Measurements from ENCODE around the gene EMP3.
A peak's percentile ranks its signal among the peaks of the same experiment; 100 is the strongest.
"Not testable (repeated sequence)": the region's sequence is repeated elsewhere in the genome, so short reads cannot be mapped to it uniquely, and the experiment has no call there.

The EMP3 gene
- total RNA-seq = 74.7 to 166 (median 91.8) reads per million in 3 experiments

- peak; percentile 88 for DNase-seq
Measured at GRCh38 chr19:48325265-48325910, at the start of gene EMP3. Gene EMP3 (plus strand): TSS chr19:48325552. CDS start chr19:48326845, 1,293 bp downstream.

GRCh38 chr19:48279747-48280146 lies 45.6 kb upstream of the EMP3 start:
- DNase-seq = no peak

GRCh38 chr19:48283908-48284307 lies 41.4 kb upstream of the EMP3 start:
- no peak for DNase-seq

- no peak for DNase-seq
Measured at GRCh38 chr19:48284896-48285295, 40.5 kb upstream of the EMP3 start.

DNA sequence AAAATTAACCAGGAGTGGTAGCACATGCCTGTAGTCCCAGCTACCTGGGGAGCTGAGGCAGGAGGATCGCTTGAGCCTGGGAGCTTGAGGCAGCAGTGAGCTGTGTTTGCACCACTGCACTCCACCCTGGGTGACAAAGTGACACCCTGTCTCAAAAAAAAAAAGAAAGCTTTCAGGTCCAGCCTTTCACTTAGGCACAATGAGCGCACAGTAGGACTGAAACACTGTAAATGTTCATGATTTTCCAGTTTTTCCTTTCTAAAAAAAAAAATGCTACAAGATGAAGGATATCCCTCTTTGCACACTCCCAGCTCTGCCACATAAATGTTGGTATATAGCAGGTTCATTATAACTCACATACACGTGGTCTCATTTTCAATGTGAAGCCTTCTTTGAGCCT lies 37.6 kb upstream of the EMP3 start:
- DNase-seq = no peak

DNA sequence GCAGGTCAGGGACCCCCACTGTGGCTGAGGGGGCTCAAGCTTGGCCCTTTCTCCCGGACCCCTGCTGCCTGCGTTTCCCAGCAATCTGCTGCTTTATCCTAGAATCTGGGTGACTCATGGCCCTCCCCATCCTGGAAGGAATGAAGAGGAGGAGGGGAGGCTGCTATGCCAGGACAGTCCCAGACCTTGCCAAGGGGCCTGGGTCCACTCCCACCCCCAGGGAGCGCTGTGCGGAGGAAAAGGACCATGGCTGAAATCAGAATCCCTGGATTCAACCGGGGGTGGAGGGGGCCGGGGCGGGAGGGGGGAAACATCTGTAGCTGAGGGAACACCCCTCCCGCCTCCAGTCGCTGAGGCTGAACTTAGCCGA lies 35.0 kb upstream of the EMP3 start:
- no peak for DNase-seq

DNA sequence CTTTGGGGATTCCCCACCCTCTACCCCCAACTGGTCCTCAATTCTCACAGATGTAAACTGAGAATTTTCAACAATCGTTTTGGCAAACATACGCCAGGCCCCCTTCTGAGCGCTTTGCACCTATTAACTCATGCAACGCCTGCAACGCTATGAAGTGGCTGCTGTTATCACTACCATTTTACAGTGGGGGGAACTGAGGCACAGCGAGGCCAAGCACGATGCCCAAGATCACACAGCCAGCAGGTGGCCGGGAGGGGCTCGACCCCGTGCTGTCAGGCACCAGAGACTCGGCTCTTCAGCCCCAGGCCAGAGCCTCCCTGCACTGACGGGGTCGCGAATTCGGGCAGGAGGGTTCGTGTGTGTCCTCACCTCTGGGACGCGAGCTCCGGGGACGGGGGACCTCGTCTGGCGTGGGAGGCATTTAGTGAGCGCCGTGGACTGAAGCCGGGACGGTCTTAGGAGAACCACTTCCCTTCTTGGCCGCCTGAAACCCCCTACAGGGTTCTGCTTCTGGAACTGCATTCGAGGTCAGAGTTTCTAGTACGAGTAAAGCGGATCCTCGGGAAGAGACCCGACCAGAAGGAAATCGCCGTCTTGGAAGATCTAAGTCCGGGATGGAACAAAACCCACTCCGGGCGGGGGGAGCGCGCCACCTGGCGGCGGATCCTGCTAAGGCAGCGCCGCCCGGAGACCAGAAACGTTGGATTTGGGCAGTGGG lies 34.4 kb upstream of the EMP3 start:
- peak; percentile 45 for DNase-seq

DNA sequence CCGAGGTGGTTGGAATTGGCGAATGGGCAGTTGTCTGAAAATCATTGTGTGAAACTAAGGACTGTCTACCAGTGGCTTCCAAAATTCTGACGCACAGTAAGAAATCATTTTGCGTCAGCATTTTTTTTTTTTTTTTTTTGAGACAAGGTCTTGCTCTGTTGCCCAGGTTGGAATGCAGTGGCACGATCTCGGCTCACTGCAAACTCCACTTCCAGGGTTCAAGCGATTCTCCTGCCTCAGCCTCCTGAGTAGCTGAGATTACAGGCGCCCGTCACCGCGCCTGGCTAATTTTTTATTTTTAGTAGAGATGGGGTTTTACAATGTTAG lies 33.9 kb upstream of the EMP3 start:
- DNase-seq = not testable (repeated sequence)

DNA sequence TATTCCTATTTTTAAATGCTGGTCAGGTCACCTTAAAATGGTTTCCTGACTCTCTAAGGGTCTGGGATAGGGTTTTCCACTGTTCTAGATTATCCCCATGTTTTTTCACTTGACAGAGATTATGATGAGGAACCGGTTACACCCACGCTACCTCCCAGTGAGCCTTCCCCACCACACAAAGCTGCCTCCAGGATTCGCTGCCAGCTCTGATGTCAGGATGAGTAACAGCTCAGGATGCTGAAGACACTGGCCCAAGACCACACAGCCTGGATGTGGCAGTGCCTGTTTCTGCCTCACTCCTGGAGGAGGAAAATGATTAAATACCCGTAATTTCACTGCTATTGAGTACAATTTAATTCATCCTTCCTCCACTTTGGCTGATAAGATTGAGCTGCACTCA lies 32.6 kb upstream of the EMP3 start:
- no peak for DNase-seq

GRCh38 chr19:48295458-48295857 lies 29.9 kb upstream of the EMP3 start:
- DNase-seq = no peak

GRCh38 chr19:48296963-48297734 lies 28.2 kb upstream of the EMP3 start:
- no peak for DNase-seq

GRCh38 chr19:48297975-48298374 lies 27.4 kb upstream of the EMP3 start:
- DNase-seq = no peak

DNA sequence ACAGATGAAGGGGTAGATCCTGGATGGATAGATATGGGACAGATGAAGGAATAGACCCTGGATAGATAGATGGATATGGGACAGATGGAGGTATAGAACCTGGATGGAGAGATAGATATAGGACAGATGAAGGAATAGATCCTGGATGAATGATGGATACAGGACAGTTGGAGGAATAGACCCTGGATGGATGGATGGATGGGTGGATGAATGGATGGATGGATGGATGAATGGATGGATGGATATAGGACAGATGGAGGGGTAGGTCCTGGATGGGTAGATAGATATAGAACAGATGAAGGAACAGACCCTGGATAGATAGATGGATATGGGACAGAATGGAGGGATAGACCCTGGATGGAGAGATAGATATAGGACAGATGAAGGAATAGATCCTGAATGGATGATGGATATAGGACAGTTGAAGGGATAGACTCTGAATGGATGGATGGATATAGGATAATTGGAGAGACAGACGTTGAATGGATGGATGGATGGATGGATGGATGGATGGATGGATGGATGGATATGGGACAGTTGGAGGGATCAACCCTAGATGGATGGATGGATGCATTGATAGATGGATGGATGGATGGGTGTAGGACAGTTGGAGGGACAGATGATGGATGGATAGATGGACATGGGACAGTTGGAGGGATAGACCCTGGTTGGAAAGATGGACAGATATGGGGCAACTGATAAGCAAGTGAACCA lies 23.3 kb upstream of the EMP3 start:
- no peak for DNase-seq

DNA sequence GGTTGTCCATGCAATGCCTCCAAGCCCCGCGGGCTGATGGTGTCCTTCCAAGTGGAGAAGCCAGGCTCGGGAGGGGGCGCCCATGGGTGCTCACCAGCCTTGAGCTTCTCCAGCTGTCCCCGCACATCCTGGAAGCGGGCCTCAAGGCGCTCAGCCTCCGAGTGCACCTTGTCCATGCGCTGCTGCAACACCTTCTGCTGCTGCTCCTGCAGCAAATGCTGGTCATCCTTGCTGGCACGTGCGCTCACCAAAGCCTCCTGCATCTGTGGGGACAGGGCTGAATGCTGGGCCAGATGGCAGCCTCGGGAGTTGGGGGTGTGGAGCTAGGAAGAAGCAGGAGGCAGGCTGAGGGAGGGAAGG lies 22.8 kb upstream of the EMP3 start:
- no peak for DNase-seq

DNA sequence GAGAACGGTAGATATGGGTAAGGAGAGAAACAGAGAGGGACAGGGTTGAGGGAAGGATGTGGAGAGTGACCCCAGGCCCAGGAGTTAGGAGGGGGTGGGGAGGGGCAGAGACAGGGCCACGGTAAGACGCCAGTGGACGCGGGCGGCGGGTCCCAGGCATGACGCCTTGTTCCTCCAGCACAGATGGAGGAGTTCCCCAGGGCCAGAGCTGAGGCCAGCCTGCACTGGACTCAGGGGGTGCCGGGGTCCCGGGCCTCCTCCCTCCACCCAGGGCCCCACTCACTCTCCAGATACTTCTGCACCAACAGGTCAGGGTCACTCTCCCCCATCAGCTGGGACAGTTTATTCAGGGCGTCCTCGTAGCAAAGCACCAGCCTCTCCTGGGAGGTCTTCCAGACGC lies 22.0 kb upstream of the EMP3 start:
- no peak for DNase-seq

GRCh38 chr19:48303866-48304265 lies 21.5 kb upstream of the EMP3 start:
- no peak for DNase-seq

DNA sequence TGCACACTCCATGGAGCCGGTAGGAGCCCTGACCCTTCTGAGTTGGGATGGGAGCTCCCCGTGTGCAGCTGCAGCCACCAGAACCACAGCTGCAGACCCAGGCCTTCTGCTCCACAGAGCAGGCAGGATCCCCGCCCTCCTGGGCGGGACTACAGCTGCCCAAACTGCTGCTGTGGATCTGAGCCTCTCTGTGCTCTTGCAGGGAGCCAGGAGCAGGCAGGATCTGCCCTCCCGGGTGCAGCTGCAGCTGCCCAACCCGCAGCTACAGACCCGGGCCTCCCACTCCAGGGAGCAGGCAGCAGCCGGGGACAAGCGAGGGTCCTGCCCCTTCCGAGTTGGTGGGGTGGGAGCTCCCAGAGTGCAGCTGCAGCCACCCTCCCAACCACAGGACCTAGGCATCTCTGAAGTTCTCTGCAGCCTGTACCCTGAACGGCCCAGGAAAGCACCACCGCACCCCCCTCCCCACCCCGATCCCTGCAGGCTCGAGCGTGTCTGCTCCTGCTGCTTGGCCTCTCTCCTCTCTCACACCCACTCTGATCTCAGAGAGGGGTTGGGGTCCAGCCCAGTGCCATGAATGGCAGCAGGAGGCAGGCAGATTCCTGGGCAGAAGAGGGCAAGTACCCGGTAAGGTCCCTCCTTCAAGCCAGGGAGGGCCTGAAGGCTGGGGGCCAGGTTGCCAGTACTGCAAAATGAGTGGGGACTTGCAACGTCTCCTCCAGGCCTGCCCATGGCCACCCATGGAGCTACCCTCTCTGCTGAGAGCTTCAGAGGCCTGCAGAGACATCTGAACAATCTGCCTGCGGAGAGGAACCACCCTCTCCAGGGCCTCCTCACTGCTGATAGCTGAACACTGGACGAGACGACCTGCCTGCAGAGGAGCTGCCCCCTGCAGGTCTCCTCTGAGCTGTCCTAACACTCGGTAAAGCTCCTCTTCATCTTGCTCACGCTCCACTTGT lies 16.4 kb upstream of the EMP3 start:
- DNase-seq = no peak

DNA sequence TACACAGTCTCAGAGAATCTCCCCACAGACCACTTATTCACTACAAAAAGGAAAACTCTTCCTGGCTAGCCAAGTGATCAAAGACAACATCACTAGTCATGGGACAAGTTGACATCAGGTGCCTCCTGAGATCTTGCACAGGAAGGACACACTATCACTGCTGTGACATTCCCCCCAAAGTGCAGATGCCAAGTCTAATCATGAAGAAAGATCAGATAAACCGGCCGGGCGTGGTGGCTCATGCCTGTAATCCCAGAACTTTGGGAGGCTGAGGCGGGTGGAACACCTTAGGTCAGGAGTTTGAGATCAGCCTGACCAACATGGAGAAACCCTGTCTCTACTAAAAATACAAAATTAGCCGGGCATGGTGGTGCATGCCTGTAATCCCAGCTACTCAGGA lies 15.6 kb upstream of the EMP3 start:
- DNase-seq = not testable (repeated sequence)

DNA sequence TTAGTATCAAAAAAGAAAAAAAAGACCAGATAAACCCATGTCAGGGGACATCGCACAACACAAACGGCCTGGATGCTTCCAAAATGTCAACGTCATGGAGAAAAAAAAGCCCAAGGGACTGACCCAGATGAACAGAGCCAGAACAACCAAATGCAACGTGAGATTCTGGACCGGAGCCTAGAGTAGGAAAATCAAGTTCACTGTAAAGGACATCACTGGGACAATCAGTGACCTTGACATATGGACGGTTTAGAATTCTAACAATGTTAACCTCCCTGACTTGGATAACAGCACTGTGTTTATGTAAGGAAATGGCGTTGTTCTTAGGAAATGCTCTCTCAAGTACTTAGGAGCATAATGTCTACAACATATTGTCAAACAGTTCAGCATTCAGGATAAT lies 15.1 kb upstream of the EMP3 start:
- no peak for DNase-seq

GRCh38 chr19:48311384-48311783 lies 14.0 kb upstream of the EMP3 start:
- no peak for DNase-seq

DNA sequence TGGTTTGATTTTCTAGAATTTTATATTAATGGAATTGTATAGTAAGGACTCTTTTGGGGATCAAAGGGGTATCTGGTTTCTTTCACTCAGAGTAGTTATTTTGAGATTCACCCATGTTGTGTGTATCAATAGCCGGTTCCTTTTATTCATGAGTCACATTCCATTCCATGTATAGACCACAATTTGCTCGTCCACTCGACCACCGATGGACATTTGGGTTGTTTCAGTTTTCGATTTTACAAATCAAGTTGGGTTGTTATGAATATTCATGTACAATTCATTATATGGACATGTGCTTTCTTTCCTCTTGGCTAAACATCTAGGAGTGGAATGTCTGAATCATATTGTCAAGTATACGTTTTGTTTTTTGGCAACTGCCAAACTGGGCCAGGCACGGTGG lies 9.6 kb upstream of the EMP3 start:
- no peak for DNase-seq

- not testable (repeated sequence) for DNase-seq
Measured at GRCh38 chr19:48317708-48317960, 7.7 kb upstream of the EMP3 start.

Measured in central memory CD4-positive, alpha-beta T cell (primary cell).